D721Med (cell line): ENCODE results near the gene PTPRR.
"Not testable (repeated sequence)": the region's sequence is repeated elsewhere in the genome, so short reads cannot be mapped to it uniquely, and the experiment has no call there.

ENCODE experiments used
- DNase-seq: peaks from one replicate; pipeline ENCODE4 v3.0.0; 2011; ENCODE audit warnings: low spot score; ENCODE audit not compliant: insufficient read length
- FAIRE-seq: peaks from 2 replicates; lab custom pipeline; 2011; peaks lifted over from hg19 to GRCh38; lab: Jason Lieb, UNC
- CTCF ChIP-seq: IDR thresholded peaks from 2 replicates; pipeline ENCODE4 v1.5.1; 2012; ENCODE audit warnings: mild to moderate bottlenecking, control low read depth; ENCODE audit not compliant: insufficient read depth; ENCODE audit errors: missing control alignments

The PTPRR gene

GRCh38 chr12:70741256-70741655 is 179.3 kb downstream of the PTPRR start:
- FAIRE-seq = no peak
- no peak for DNase-seq

GRCh38 chr12:70739756-70740155 is 180.8 kb downstream of the PTPRR start:
- DNase-seq = no peak
- TF ChIP-seq CTCF = no peak
- FAIRE-seq = no peak

More at GRCh38 chr12:70741256-70741655, 179.3 kb downstream of the PTPRR start:
- no peak for TF ChIP-seq CTCF

DNA sequence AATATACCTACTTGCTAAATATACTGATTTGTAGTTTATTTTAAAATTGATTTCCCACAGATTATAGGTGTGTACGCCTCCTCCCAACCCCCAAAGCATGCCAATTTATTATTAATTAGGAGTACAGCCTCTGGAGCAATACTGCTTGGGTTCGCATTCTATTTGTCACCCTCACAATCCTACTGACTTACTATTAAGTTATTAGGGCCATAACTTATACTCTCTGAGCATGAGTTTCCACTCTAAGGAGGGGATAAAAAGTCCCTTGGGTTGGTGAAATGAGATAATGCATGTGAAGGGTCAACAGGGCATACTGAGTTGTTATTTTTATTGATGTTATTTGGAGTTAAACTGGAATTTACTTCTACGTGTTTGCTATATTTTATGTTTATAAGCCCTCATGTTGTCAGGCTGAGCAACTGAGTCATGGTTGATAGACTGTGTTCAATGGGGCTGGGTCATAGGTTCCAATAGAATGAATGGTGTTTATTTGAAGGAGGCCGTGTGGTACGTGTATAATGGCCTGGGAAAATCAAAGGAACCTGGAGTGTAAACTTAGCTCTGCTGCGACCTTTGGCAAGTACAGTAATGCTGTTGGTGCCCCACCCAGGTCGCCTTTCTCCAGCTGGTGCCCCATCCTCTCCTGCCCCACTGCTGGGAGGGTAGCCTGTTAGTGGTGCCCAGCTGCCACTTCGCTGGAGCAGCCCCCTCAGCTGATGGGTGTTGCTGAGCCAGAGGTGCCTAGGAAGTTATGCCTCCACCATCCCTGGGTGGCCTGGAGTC is 184.0 kb downstream of the PTPRR start:
- DNase-seq (no peak), FAIRE-seq (no peak)
- TF ChIP-seq CTCF = no peak

DNA sequence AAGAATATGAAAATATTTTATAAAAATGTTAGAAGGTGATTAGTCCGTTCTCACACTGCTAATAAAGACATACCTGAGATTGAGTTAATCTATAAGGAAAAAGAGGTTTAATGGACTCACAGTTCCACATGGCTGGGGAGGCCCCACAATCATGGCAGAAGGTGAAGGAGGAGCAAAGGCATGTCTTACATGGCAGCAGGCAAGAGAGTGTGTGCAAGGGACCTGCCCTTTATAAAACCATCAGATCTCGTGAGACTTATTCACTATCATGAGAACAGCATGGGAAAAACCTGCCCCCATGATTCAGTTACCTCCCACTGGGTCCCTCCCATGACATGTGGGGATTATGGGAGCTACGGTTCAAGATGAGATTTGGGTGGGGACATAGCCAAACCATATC is 185.3 kb downstream of the PTPRR start:
- FAIRE-seq, DNase-seq: not testable (repeated sequence)

DNA sequence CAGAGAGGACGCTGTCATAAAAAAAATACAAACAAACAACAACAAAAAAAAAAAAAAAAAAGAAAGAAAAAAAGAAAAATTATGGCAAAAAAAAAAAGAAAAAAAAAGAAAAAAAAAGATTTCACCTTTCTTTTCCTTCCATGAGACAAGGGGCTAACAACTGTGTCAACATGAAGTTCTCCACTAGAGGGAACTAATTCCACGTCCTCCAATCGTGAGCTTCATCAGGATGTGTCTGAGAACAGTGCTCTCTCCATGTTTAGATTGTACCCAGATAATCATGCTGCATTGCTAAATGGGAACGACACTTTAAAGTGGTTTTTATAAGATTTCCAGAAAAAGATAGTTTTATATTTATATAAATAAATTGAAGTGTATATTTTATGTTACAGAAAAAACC is 187.2 kb downstream of the PTPRR start:
- FAIRE-seq (peak; percentile 67), DNase-seq (peak; percentile 17)
- peak; percentile 81 for TF ChIP-seq CTCF

DNA sequence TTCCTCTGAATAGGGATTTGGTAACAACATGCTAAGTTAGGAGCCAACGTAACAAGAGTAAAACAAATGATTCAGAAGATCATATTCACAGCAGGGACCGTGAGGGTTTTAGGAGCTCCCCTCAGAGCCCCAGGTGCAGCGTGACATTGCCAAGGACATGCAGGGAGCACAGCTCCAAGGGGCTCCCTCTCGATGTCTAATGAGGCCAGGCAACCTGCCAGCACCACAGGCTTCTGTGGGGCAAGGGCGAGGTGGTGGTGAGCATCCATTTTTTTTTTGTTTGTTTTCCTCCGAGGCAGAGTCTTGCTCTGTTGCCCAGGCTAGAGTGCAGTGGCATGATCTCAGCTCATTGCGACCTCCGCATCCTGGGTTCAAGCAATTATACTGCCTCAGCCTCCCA is 188.3 kb downstream of the PTPRR start:
- FAIRE-seq = no peak
- no peak for TF ChIP-seq CTCF
- no peak for DNase-seq

GRCh38 chr12:70730675-70731180 is 189.8 kb downstream of the PTPRR start:
- no peak for TF ChIP-seq CTCF
- DNase-seq (no peak), FAIRE-seq (no peak)

GRCh38 chr12:70724444-70724843 is 196.1 kb downstream of the PTPRR start:
- peak; percentile 2 for TF ChIP-seq CTCF
- FAIRE-seq = no peak
- DNase-seq = no peak
